ENCODE results near the gene PALM2AKAP2.

PALM2AKAP2 gene

GRCh38 chr9:109780453-109781033 lies 545 bp downstream of the PALM2AKAP2 start:
- no peak overlapping the region for H3K4me3 ChIP-seq (ENCODE audit: low read depth in 1 of 2, low read length in 2 of 2)
- no peak overlapping the region for H3K9ac ChIP-seq (ENCODE audit: low read depth, low read length)
- H3K4me1 ChIP-seq (ENCODE audit: insufficient read depth, low read length), result no peaks in the 10 kb centered on the region
- no peak for DNase-seq
- H3K36me3 ChIP-seq (ENCODE audit: insufficient read depth, low read length), result no peaks in the 10 kb centered on the region
- no peak overlapping the region for H3K27ac ChIP-seq (ENCODE audit: low read length)
- no peak for ATAC-seq (ENCODE audit: insufficient read depth, low read depth)
- H3K4me2 ChIP-seq (ENCODE audit: insufficient read depth, low read length), result no peak overlapping the region
- no peaks in the 10 kb centered on the region for H3K27me3 ChIP-seq (ENCODE audit: insufficient read depth, low read length, poor library complexity)
- no peaks in the 10 kb centered on the region for H3K79me2 ChIP-seq (ENCODE audit: insufficient read depth, low read length)
- TF ChIP-seq CTCF (IDR thresholded peaks at IDR 0.05; ENCODE audit: borderline replicate concordance, extremely low read depth, low read length, poor library complexity, severe bottlenecking), result no peak
- TF ChIP-seq EZH2 (IDR thresholded peaks at IDR 0.05; ENCODE audit: borderline replicate concordance, low read depth, low read length, severe bottlenecking), result no peak
- H2AFZ ChIP-seq (ENCODE audit: low read depth, low read length), result no peak overlapping the region
- no peaks in the 10 kb centered on the region for H4K20me1 ChIP-seq (ENCODE audit: insufficient read depth, low read length)
- no peaks in the 10 kb centered on the region for H3K9me3 ChIP-seq (ENCODE audit: insufficient read depth, low read length, severe bottlenecking)

GRCh38 chr9:109781086-109781485 lies 1.1 kb downstream of the PALM2AKAP2 start:
- H2AFZ ChIP-seq (ENCODE audit: low read depth, low read length), result no peak overlapping the region
- ATAC-seq (ENCODE audit: insufficient read depth, low read depth), result no peak

GRCh38 chr9:109781541-109782197 lies 1.7 kb downstream of the PALM2AKAP2 start:
- no peak for DNase-seq
- Histone ChIP-seq H3K27me3 (ENCODE audit: insufficient read depth, low read length, poor library complexity) (no peaks in the 10 kb centered on the region), H3K4me3 (ENCODE audit: low read depth in 1 of 2, low read length in 2 of 2) (no peak overlapping the region), H3K9me3 (ENCODE audit: insufficient read depth, low read length, severe bottlenecking) (no peaks in the 10 kb centered on the region), H3K4me2 (ENCODE audit: insufficient read depth, low read length) (no peak overlapping the region), H3K79me2 (ENCODE audit: insufficient read depth, low read length) (no peaks in the 10 kb centered on the region), H4K20me1 (ENCODE audit: insufficient read depth, low read length) (no peaks in the 10 kb centered on the region), H3K36me3 (ENCODE audit: insufficient read depth, low read length) (no peaks in the 10 kb centered on the region), H3K9ac (ENCODE audit: low read depth, low read length) (no peak overlapping the region), H3K27ac (ENCODE audit: low read length) (no peak overlapping the region), H3K4me1 (ENCODE audit: insufficient read depth, low read length) (no peaks in the 10 kb centered on the region), H2AFZ (ENCODE audit: low read depth, low read length) (no peak overlapping the region)
- no peak for TF ChIP-seq CTCF (IDR thresholded peaks at IDR 0.05; ENCODE audit: borderline replicate concordance, extremely low read depth, low read length, poor library complexity, severe bottlenecking)
- TF ChIP-seq EZH2 (IDR thresholded peaks at IDR 0.05; ENCODE audit: borderline replicate concordance, low read depth, low read length, severe bottlenecking), result no peak
- ATAC-seq (ENCODE audit: insufficient read depth, low read depth), result no peak

More at GRCh38 chr9:109781086-109781485, 1.1 kb downstream of the PALM2AKAP2 start:
- no peaks in the 10 kb centered on the region for H4K20me1 ChIP-seq (ENCODE audit: insufficient read depth, low read length)
- no peaks in the 10 kb centered on the region for H3K36me3 ChIP-seq (ENCODE audit: insufficient read depth, low read length)
- no peak overlapping the region for H3K27ac ChIP-seq (ENCODE audit: low read length)
- no peaks in the 10 kb centered on the region for H3K4me1 ChIP-seq (ENCODE audit: insufficient read depth, low read length)
- H3K4me2 ChIP-seq (ENCODE audit: insufficient read depth, low read length), result no peak overlapping the region
- H3K4me3 ChIP-seq (ENCODE audit: low read depth in 1 of 2, low read length in 2 of 2), result no peak overlapping the region
- no peaks in the 10 kb centered on the region for H3K27me3 ChIP-seq (ENCODE audit: insufficient read depth, low read length, poor library complexity)
- no peak for TF ChIP-seq EZH2 (IDR thresholded peaks at IDR 0.05; ENCODE audit: borderline replicate concordance, low read depth, low read length, severe bottlenecking)
- TF ChIP-seq CTCF (IDR thresholded peaks at IDR 0.05; ENCODE audit: borderline replicate concordance, extremely low read depth, low read length, poor library complexity, severe bottlenecking), result no peak
- H3K9me3 ChIP-seq (ENCODE audit: insufficient read depth, low read length, severe bottlenecking), result no peaks in the 10 kb centered on the region
- no peak overlapping the region for H3K9ac ChIP-seq (ENCODE audit: low read depth, low read length)
- no peak for DNase-seq
- H3K79me2 ChIP-seq (ENCODE audit: insufficient read depth, low read length), result no peaks in the 10 kb centered on the region
